ENCODE measurements around the gene PYROXD2.

Gene PYROXD2

GRCh38 chr10:98417481-98417959, 2.5 kb upstream of the PYROXD2 start:
- no peaks in the 10 kb centered on the region for H3K27me3 ChIP-seq
- TF ChIP-seq, protein P1, sequence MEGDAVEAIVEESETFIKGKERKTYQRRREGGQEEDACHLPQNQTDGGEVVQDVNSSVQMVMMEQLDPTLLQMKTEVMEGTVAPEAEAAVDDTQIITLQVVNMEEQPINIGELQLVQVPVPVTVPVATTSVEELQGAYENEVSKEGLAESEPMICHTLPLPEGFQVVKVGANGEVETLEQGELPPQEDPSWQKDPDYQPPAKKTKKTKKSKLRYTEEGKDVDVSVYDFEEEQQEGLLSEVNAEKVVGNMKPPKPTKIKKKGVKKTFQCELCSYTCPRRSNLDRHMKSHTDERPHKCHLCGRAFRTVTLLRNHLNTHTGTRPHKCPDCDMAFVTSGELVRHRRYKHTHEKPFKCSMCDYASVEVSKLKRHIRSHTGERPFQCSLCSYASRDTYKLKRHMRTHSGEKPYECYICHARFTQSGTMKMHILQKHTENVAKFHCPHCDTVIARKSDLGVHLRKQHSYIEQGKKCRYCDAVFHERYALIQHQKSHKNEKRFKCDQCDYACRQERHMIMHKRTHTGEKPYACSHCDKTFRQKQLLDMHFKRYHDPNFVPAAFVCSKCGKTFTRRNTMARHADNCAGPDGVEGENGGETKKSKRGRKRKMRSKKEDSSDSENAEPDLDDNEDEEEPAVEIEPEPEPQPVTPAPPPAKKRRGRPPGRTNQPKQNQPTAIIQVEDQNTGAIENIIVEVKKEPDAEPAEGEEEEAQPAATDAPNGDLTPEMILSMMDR (IDR thresholded peaks at IDR 0.05): no peak
- H3K36me3 ChIP-seq: peaks cover 15 to 66% (median 50%) of the 10 kb centered on the region in 3 donors
- H3K27ac ChIP-seq: no peak overlapping the region
- no peaks in the 10 kb centered on the region for H3K9me3 ChIP-seq
- H3K4me1 ChIP-seq: peaks cover 0 to 29% (median 16%) of the 10 kb centered on the region in 4 donors
- no peak overlapping the region for H3K4me3 ChIP-seq
- intact Hi-C loops (cut with DNase I; ENCODE audit: low total_unique reads): loop anchor here (10.0 kb wide), 1 partner anchor 153 kb away; the partner anchor contains the start of gene LOXL4
- DNase-seq: peak in 1 of 2 donors; percentile 62

GRCh38 chr10:98416606-98417388, 1.8 kb upstream of the PYROXD2 start:
- TF ChIP-seq, protein P1 (IDR thresholded peaks at IDR 0.05): no peak
- intact Hi-C loops (cut with DNase I; ENCODE audit: low total_unique reads): loop anchor here (10.0 kb wide), 1 partner anchor 152 kb away; the partner anchor contains the start of gene LOXL4
- DNase-seq: peak in 1 of 2 donors; percentile 61
- H3K36me3 ChIP-seq: peaks cover 15 to 59% (median 47%) of the 10 kb centered on the region in 3 donors
- no peaks in the 10 kb centered on the region for H3K27me3 ChIP-seq
- H3K4me3 ChIP-seq: no peak overlapping the region
- no peaks in the 10 kb centered on the region for H3K9me3 ChIP-seq
- no peak overlapping the region for H3K27ac ChIP-seq
- peaks cover 0 to 37% (median 16%) of the 10 kb centered on the region in 4 donors for H3K4me1 ChIP-seq

- Histone ChIP-seq H3K27ac (peak overlapping the region; percentile 77 to 83), H3K36me3 (peaks cover 15 to 50% (median 41%) of the 10 kb centered on the region in 3 donors), H3K4me1 (peaks cover 0 to 38% (median 16%) of the 10 kb centered on the region in 4 donors), H3K9me3 (no peaks in the 10 kb centered on the region), H3K27me3 (no peaks in the 10 kb centered on the region), H3K4me3 (no peak overlapping the region)
- intact Hi-C loops (cut with DNase I; ENCODE audit: low total_unique reads): loop anchor here (10.0 kb wide), 1 partner anchor 151 kb away; the partner anchor contains the start of gene LOXL4
- TF ChIP-seq, protein P1 (IDR thresholded peaks at IDR 0.05): no peak
- peak in 1 of 2 donors; percentile 46 for DNase-seq
Observed at GRCh38 chr10:98415731-98416119, 743 bp upstream of the PYROXD2 start.

DNA sequence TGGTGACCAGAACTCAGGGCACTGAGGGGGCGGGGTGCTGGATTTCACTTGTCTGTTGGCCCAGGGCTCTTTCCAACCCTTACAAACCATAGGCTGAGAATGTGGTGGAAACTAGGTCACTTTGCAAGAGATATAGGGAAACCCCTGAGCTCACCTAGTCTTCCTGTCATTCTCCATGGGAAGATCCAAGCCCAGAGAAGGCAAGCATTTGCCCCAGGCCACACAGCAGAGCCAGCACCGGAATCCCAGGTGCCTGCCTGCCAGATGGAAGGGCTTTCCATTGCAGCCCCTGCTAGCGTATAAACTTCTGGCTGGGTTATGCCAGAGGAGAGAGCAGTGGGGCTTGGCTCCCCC, 427 bp downstream of the PYROXD2 start:
- DNase-seq: no peak
- peak overlapping the region; percentile 63 to 71 for H3K4me3 ChIP-seq
- H3K9me3 ChIP-seq: no peaks in the 10 kb centered on the region
- H3K27ac ChIP-seq: peak overlapping the region; percentile 77 to 83
- intact Hi-C loops (cut with DNase I; ENCODE audit: low total_unique reads): loop anchor here (10.0 kb wide), 1 partner anchor 150 kb away; the partner anchor contains the start of gene LOXL4
- TF ChIP-seq, protein P1 (IDR thresholded peaks at IDR 0.05): no peak
- no peaks in the 10 kb centered on the region for H3K27me3 ChIP-seq
- H3K4me1 ChIP-seq: peaks cover 0 to 38% (median 16%) of the 10 kb centered on the region in 4 donors
- H3K36me3 ChIP-seq: peaks cover 12 to 47% (median 35%) of the 10 kb centered on the region in 3 donors

- H3K27ac ChIP-seq: no peak overlapping the region
- TF ChIP-seq, protein P1 (IDR thresholded peaks at IDR 0.05): no peak
Observed at GRCh38 chr10:98411768-98412167, 3.2 kb downstream of the PYROXD2 start.

More at GRCh38 chr10:98411768-98412167, 3.2 kb downstream of the PYROXD2 start:
- H3K27me3 ChIP-seq: no peaks in the 10 kb centered on the region
- no peak overlapping the region for H3K4me3 ChIP-seq
- intact Hi-C loops (cut with DNase I; ENCODE audit: low total_unique reads): loop anchor here (10.0 kb wide), 1 partner anchor 147 kb away; the partner anchor contains the start of gene LOXL4
- H3K4me1 ChIP-seq: peaks cover 0 to 38% (median 16%) of the 10 kb centered on the region in 4 donors
- DNase-seq: no peak
- peaks cover 0 to 22% (median 7%) of the 10 kb centered on the region in 3 donors for H3K36me3 ChIP-seq
- no peaks in the 10 kb centered on the region for H3K9me3 ChIP-seq

All from tibial artery (tissue), 4 donors.